Glutamatergic neuron (in vitro differentiated cells): Measurements from ENCODE around the gene STX7. TPM values are rescaled to one million over a fixed set of nuclear protein-coding genes. Genes with fewer than 3 reads are reported as not detected.

Experiments
- DNase-seq: peaks from one replicate; pipeline ENCODE4 v3.0.0; 2022
- H3K27ac Mint-ChIP-seq: one replicate; pipeline ENCODE4 v1.8.0; 2020; ENCODE audit warnings: mild to moderate bottlenecking, mixed read lengths, inconsistent platforms; ENCODE audit not compliant: unreplicated experiment
- H3K27me3 Mint-ChIP-seq: one replicate; pipeline ENCODE4 v1.8.0; 2020; ENCODE audit warnings: mild to moderate bottlenecking, moderate library complexity, mixed read lengths, inconsistent platforms; ENCODE audit not compliant: unreplicated experiment
- H3K36me3 Mint-ChIP-seq: one replicate; pipeline ENCODE4 v1.8.0; 2020; ENCODE audit warnings: mild to moderate bottlenecking, mixed read lengths, inconsistent platforms; ENCODE audit not compliant: unreplicated experiment
- H3K4me1 Mint-ChIP-seq: one replicate; pipeline ENCODE4 v1.8.0; 2020; ENCODE audit warnings: mild to moderate bottlenecking, low read depth, mixed read lengths, inconsistent platforms; ENCODE audit not compliant: unreplicated experiment
- H3K4me3 Mint-ChIP-seq: one replicate; pipeline ENCODE4 v1.8.0; 2020; ENCODE audit warnings: mild to moderate bottlenecking, mixed read lengths, inconsistent platforms; ENCODE audit not compliant: unreplicated experiment
- H3K9me3 Mint-ChIP-seq: one replicate; pipeline ENCODE4 v1.8.0; 2020; ENCODE audit warnings: mild to moderate bottlenecking, moderate library complexity, mixed read lengths, inconsistent platforms; ENCODE audit not compliant: unreplicated experiment
- CTCF ChIP-seq: fragments of 200-600 bp; sonication (generic); IDR thresholded peaks from one replicate; pipeline ENCODE4 v1.5.0; 2021; ENCODE audit not compliant: partially characterized antibody, unreplicated experiment
- total RNA-seq: library from RNA; stranded (reverse); fragmentation: NEBNext Ultra II Directional; extraction: Animal tissue kit (Norgen Biotek cat#: 25700); gene quantifications from one replicate; pipeline ENCODE4 v1.2.1, GENCODE V29; 2021; ENCODE audit not compliant: unreplicated experiment

STX7 gene
- total RNA-seq, 1 donor from 2014 or later = 62.7 TPM

- Mint-ChIP-seq H3K27ac (no peak overlapping the region), H3K4me1 (peaks cover 7% of the 10 kb centered on the region), H3K9me3 (no peaks in the 10 kb centered on the region), H3K4me3 (no peak overlapping the region), H3K36me3 (peaks cover 16% of the 10 kb centered on the region), H3K27me3 (no peaks in the 10 kb centered on the region)
- no peak for DNase-seq
- TF ChIP-seq CTCF = no peak
These were observed 21.6 kb downstream of the STX7 start for GRCh38 chr6:132491303-132491702.

- H3K27me3 Mint-ChIP-seq = no peaks in the 10 kb centered on the region
- H3K4me3 Mint-ChIP-seq = no peak overlapping the region
- no peak for DNase-seq
- TF ChIP-seq CTCF = no peak
- H3K36me3 Mint-ChIP-seq = peaks cover 16% of the 10 kb centered on the region
- peaks cover 7% of the 10 kb centered on the region for H3K4me1 Mint-ChIP-seq
- H3K27ac Mint-ChIP-seq = no peak overlapping the region
- H3K9me3 Mint-ChIP-seq = no peaks in the 10 kb centered on the region
These were observed 22.3 kb downstream of the STX7 start for GRCh38 chr6:132490478-132491204.

GRCh38 chr6:132490024-132490423 is 22.9 kb downstream of the STX7 start:
- H3K27ac Mint-ChIP-seq = no peak overlapping the region
- H3K9me3 Mint-ChIP-seq = no peaks in the 10 kb centered on the region
- TF ChIP-seq CTCF = no peak
- H3K27me3 Mint-ChIP-seq = no peaks in the 10 kb centered on the region
- no peak for DNase-seq
- no peak overlapping the region for H3K4me3 Mint-ChIP-seq
- H3K36me3 Mint-ChIP-seq = peaks cover 16% of the 10 kb centered on the region
- H3K4me1 Mint-ChIP-seq = peaks cover 7% of the 10 kb centered on the region

- Mint-ChIP-seq H3K27ac (no peak overlapping the region), H3K4me3 (no peak overlapping the region), H3K9me3 (no peaks in the 10 kb centered on the region), H3K4me1 (peaks cover 7% of the 10 kb centered on the region), H3K27me3 (no peaks in the 10 kb centered on the region), H3K36me3 (peaks cover 10% of the 10 kb centered on the region)
- DNase-seq = no peak
- TF ChIP-seq CTCF = no peak
These were observed 23.5 kb downstream of the STX7 start for GRCh38 chr6:132489376-132489775.

GRCh38 chr6:132487762-132488161 is 25.2 kb downstream of the STX7 start:
- H3K9me3 Mint-ChIP-seq = no peaks in the 10 kb centered on the region
- H3K4me1 Mint-ChIP-seq = peaks cover 7% of the 10 kb centered on the region
- no peak for TF ChIP-seq CTCF
- DNase-seq = no peak
- no peaks in the 10 kb centered on the region for H3K36me3 Mint-ChIP-seq
- H3K27me3 Mint-ChIP-seq = no peaks in the 10 kb centered on the region
- H3K27ac Mint-ChIP-seq = no peak overlapping the region
- no peak overlapping the region for H3K4me3 Mint-ChIP-seq
